Vagina (tissue), 2 donors: ENCODE data around the gene MAGEA9B.

ENCODE experiments used
- POLR2A ChIP-seq, 2 donors: fragments of 450-650 bp; IDR thresholded peaks; one replicate each; pipeline ENCODE4 v1.6.1; 2017; ENCODE audit warnings: antibody characterized with exemption in 2 of 2, mild to moderate bottlenecking in 2 of 2, moderate library complexity in 2 of 2
- TF ChIP-seq, protein P1 (sequence below), 3 experiments: fragments of 450-650 bp in 2 of 3; fragments of 200-600 bp in 1 of 3; sonication (generic) in 1 of 3; IDR thresholded peaks; one replicate each; pipeline ENCODE4 v1.5.1; 2017 to 2019; ENCODE audit warnings: antibody characterized with exemption in 3 of 3, mild to moderate bottlenecking in 2 of 3, moderate library complexity in 2 of 3

DNA sequence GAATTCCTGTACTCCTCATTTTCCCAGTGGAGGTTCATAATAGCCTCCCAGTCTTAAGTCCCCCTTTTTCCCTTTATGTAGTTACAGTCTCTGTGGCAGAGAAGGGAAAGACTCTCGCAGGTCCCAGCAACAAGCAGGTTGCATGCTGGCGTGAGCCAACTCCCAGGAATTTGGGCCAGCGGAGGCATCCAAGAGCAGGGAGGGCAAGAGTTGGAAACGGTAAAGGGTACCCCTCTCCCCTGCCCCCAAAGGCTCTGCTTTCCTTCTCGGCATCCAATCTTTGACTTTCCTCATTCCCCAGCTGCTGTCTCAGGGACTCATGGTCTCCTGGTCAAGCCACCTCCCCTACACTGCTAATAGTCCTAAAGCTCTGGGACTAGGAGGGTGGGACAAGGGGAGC lies 23.3 kb upstream of the MAGEA9B start:
- TF ChIP-seq, protein P1, sequence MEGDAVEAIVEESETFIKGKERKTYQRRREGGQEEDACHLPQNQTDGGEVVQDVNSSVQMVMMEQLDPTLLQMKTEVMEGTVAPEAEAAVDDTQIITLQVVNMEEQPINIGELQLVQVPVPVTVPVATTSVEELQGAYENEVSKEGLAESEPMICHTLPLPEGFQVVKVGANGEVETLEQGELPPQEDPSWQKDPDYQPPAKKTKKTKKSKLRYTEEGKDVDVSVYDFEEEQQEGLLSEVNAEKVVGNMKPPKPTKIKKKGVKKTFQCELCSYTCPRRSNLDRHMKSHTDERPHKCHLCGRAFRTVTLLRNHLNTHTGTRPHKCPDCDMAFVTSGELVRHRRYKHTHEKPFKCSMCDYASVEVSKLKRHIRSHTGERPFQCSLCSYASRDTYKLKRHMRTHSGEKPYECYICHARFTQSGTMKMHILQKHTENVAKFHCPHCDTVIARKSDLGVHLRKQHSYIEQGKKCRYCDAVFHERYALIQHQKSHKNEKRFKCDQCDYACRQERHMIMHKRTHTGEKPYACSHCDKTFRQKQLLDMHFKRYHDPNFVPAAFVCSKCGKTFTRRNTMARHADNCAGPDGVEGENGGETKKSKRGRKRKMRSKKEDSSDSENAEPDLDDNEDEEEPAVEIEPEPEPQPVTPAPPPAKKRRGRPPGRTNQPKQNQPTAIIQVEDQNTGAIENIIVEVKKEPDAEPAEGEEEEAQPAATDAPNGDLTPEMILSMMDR (IDR thresholded peaks at IDR 0.05), result no peak
- no peak for TF ChIP-seq POLR2A (IDR thresholded peaks at IDR 0.05)
